ENCODE data around the gene IMP4. TPM values are rescaled to one million over a fixed set of nuclear protein-coding genes. Genes with fewer than 3 reads are reported as not detected.

The IMP4 gene
- total and polyA plus RNA-seq, 2 donors (not counting 3 experiments of a cell fraction or from before 2014, with no cell fraction given), result 74.0 to 149 TPM

DNA sequence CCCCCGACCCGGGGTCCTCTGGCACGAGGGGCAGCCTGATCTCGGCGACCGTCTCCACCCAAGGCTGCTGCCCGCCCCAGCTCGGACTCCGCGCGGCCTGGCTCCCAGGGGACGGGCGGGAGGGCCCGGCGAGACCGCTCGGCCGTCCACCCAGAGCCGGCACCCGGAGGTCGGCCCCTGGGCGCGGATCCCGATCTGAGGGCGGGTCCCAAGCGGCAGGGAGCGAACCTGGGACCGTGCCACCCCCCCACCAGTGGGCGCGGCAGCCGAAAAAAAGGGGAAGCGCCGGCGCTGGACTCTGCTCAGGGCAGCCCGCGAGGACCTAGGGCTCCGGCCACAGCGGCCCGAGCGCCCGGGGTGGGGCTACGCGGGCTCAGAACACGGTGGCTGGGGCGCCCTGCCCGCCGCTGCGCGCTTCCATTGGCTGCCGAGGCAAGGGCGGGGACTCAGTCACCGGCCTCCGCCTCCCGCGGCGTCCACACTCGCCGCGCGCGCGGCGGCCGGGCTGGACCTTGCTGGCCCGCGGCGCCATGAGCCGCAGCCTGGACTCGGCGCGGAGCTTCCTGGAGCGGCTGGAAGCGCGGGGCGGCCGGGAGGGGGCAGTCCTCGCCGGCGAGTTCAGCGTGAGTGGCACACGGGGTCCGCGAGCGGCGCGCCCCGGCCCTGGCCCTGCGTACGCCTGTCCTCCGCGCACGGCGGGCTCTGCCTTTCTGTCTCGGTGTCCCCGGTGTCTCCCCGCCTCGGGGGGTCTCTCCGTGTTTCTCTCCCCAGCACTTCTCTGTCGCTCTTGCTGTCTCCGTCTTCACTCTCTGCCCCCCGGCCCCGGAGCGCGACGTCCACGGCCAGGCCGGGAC is 13.1 kb downstream of the IMP4 start, which contains the start of gene PTPN18:
PTPN18 (plus strand) TSS at position 479 of the 854 bp plus-strand sequence; CDS start at position 531, 52 bp downstream.
- dilution Hi-C loops (cut with MboI; ENCODE audit: extremely low pct_ligation_motif_present, low sequenced_read_pairs), result no loop called here
- Histone ChIP-seq H3K9me1 (replicated peaks; ENCODE audit: control insufficient read depth, extremely low read depth, insufficient read depth, low read length) (no peaks in the 10 kb centered on the region), H3K79me2 (ENCODE audit: control insufficient read depth, insufficient read depth, low read length) (no peaks in the 10 kb centered on the region), H3K27me3 (ENCODE audit: control insufficient read depth in 2 of 2, insufficient read depth in 2 of 2, low read length in 2 of 2) (no peaks in the 10 kb centered on the region), H3K4me3 (replicated peaks in 1 of 3; ENCODE audit: insufficient read depth in 1 of 3, low read depth in 1 of 3, low read length in 3 of 3) (peak within 1 kb of the TSS; percentile 46 to 81 (median 53)), H3K36me3 (ENCODE audit: control insufficient read depth in 2 of 2, extremely low read depth in 1 of 2, insufficient read depth in 2 of 2, low read length in 2 of 2) (no peaks in the 10 kb centered on the region), H3K9me3 (replicated peaks; ENCODE audit: control insufficient read depth, insufficient read depth, low read length) (no peaks in the 10 kb centered on the region), H3K9ac (replicated peaks; ENCODE audit: extremely low read depth, insufficient read depth, low read length) (peak within 1 kb of the TSS; percentile 48), H3K27ac (ENCODE audit: insufficient read depth, low read depth, low read length) (no peak within 1 kb of the TSS), H3K4me2 (ENCODE audit: insufficient read depth, low read length) (peak within 1 kb of the TSS; percentile 48), H2AFZ (ENCODE audit: low read depth, low read length) (peak within 1 kb of the TSS; percentile 93), H4K20me1 (replicated peaks; ENCODE audit: control insufficient read depth, extremely low read depth, insufficient read depth, low read length) (no peaks in the 10 kb centered on the region), H3K4me1 (ENCODE audit: control insufficient read depth, extremely low read depth, insufficient read depth, low read length) (peaks cover 4% of the 10 kb centered on the region)
- peak; percentile 78 for FAIRE-seq
- BruUV-seq (replicated peaks), result no TSS peak
- CTCF ChIA-PET, result interaction anchor here (0.6 to 2.4 kb wide), 12 partner anchors 13 to 40 kb away, joined by 3 to 37 read pairs (median 4); partner anchors contain the start of gene IMP4
- intact Hi-C loops (cut with micrococcal nuclease), result loop anchor here (1.0 to 10.0 kb wide), 3 partner anchors 14 to 369 kb away; partner anchors contain the start of genes GPR148 and IMP4
- POLR2A ChIA-PET, result interaction anchor here (1.0 to 2.0 kb wide), 2 partner anchors 13 to 15 kb away, joined by 3 to 17 read pairs; partner anchors contain the start of gene IMP4
- DNase-seq (ENCODE audit: low read depth, low spot score), result peak; percentile 89
- TF ChIP-seq POLR2AphosphoS5 (IDR thresholded peaks at IDR 0.05; ENCODE audit: insufficient read depth, low read depth, low read length), result peak; percentile 93
- TF ChIP-seq GATA2 (IDR thresholded peaks at IDR 0.05; ENCODE audit: insufficient read depth, insufficient read length, low read depth, low read length), result no peak
- TF ChIP-seq, protein P1, sequence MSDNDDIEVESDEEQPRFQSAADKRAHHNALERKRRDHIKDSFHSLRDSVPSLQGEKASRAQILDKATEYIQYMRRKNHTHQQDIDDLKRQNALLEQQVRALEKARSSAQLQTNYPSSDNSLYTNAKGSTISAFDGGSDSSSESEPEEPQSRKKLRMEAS (IDR thresholded peaks at IDR 0.05; ENCODE audit: insufficient read depth, insufficient read length), result no peak
- TF ChIP-seq POLR2A (IDR thresholded peaks at IDR 0.05; ENCODE audit: low read depth, low read length), result peak; percentile 75
- TF ChIP-seq MYC (IDR thresholded peaks at IDR 0.05; ENCODE audit: low read depth, low read length), result no peak
- no peak for TF ChIP-seq EZH2 (IDR thresholded peaks at IDR 0.05; ENCODE audit: borderline replicate concordance, low read depth, low read length, severe bottlenecking)
- TF ChIP-seq, protein P2, sequence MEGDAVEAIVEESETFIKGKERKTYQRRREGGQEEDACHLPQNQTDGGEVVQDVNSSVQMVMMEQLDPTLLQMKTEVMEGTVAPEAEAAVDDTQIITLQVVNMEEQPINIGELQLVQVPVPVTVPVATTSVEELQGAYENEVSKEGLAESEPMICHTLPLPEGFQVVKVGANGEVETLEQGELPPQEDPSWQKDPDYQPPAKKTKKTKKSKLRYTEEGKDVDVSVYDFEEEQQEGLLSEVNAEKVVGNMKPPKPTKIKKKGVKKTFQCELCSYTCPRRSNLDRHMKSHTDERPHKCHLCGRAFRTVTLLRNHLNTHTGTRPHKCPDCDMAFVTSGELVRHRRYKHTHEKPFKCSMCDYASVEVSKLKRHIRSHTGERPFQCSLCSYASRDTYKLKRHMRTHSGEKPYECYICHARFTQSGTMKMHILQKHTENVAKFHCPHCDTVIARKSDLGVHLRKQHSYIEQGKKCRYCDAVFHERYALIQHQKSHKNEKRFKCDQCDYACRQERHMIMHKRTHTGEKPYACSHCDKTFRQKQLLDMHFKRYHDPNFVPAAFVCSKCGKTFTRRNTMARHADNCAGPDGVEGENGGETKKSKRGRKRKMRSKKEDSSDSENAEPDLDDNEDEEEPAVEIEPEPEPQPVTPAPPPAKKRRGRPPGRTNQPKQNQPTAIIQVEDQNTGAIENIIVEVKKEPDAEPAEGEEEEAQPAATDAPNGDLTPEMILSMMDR (IDR thresholded peaks at IDR 0.05; ENCODE audit: extremely low read depth in 1 of 2, insufficient read depth in 1 of 2, low read depth in 1 of 2, low read length in 2 of 2), result peak; percentile 64 to 69

Data from endothelial cell of umbilical vein (primary cell).